ENCODE data around the gene ANKRD45.

The ANKRD45 gene, protein sequence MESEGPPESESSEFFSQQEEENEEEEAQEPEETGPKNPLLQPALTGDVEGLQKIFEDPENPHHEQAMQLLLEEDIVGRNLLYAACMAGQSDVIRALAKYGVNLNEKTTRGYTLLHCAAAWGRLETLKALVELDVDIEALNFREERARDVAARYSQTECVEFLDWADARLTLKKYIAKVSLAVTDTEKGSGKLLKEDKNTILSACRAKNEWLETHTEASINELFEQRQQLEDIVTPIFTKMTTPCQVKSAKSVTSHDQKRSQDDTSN

DNA sequence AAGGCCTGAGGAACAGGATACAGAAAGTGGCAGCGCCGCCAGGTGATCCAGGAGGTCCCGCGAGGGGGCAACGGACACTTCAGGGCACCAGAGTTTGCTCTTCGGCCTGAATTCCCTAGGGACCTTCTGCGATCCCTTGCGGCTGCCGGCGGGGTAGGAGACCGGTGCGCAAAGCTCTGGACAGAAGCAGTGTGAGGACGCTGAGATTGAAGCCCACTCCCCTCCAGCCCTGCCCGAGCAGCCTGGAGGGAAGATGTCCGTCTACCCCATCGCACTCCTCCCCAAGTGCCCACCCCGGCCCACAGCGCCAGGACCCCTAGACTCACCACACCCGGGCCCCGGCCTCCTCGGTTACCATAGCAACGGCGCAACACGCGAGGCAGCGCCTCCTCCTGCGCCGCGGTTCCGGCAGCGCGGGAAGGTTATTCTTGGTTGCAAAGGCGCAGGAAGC is at the start of gene ANKRD45:
TSS of gene ANKRD45 (minus strand) at position 361 of the 451 bp plus-strand sequence. CDS start 10,433 bp downstream, outside the sequence.
- TF ChIP-seq, protein P1, sequence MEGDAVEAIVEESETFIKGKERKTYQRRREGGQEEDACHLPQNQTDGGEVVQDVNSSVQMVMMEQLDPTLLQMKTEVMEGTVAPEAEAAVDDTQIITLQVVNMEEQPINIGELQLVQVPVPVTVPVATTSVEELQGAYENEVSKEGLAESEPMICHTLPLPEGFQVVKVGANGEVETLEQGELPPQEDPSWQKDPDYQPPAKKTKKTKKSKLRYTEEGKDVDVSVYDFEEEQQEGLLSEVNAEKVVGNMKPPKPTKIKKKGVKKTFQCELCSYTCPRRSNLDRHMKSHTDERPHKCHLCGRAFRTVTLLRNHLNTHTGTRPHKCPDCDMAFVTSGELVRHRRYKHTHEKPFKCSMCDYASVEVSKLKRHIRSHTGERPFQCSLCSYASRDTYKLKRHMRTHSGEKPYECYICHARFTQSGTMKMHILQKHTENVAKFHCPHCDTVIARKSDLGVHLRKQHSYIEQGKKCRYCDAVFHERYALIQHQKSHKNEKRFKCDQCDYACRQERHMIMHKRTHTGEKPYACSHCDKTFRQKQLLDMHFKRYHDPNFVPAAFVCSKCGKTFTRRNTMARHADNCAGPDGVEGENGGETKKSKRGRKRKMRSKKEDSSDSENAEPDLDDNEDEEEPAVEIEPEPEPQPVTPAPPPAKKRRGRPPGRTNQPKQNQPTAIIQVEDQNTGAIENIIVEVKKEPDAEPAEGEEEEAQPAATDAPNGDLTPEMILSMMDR (IDR thresholded peaks at IDR 0.05; ENCODE audit: insufficient read depth, missing control alignments), result no peak
- FAIRE-seq (no peak), DNase-seq (ENCODE audit: insufficient read length, low spot score) (no peak)

DNA sequence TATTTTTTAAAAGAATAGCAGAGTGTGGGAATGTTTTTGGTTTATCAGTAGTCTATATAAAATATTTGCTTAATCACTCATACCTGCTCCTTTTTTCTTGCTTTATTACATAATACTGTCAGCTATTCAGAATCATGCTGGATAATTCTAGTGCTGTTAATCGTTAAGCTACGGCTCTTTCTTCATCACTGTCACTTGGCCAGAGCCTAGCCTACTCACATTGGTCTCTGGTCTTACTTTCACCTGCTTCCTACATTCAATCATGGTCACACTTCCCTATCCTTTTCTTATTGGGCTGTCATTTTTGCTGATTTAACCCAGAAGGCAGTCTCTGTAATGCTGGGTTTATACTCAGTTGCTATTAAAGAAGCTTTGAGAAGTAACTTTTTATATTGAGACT is 47.6 kb upstream of the ANKRD45 start:
- peak; percentile 46 for FAIRE-seq
- no peak for DNase-seq (ENCODE audit: insufficient read length, low spot score)
- TF ChIP-seq, protein P1 (IDR thresholded peaks at IDR 0.05; ENCODE audit: insufficient read depth, missing control alignments), result no peak

DNA sequence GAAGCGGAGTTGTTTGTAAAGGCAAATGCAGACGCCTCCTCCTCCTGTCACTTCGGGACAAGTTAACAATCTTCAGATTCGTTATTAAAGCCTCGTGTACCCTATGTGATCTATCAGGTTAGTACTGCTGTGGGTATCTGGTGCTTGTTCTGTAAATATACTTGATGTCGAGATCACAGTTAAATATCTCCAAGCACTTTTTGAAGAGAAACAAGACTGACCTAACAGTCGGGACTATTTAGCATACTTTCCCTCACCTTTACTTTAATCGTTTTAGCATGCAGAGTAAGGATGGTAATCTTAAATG is 45.8 kb upstream of the ANKRD45 start:
- TF ChIP-seq, protein P1 (IDR thresholded peaks at IDR 0.05; ENCODE audit: insufficient read depth, missing control alignments), result no peak
- peak; percentile 78 for FAIRE-seq

DNA sequence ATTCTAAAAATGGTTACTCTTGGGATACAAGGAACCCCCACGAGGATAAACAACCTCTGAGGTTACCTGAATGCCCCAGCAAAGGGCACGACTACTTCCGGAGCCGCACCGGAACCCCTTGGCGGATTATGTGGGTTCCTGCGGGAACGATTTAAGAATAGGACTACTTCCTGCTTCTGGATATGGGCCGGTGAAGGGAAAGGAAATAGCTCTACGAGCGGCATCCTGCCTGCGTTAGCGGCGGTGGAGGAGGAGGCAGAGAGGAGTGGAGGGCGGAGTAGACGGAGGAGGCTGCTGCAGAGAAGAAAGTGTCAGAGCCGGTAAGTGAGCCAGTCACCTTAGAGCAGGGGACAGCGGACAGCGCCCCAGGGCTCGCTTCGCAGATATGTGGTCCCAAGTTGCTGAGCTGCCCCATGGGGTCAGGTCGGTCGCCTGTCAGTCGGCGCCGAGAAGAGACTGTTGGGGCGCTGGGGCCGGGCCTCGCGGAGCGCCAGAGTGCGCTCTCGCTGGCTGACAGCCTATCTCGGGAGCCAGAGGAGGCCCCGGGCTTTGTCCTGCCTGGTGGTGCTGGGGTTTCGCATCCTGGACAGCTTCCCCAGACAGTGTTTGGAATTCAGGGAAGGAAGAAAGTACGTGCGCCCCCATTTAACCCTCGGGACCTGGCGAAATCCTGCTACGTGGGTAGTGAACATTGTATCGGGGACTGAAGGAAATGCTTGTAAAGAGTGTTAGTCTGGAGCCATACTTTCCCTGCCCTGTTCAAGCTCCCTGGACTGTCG is 45.3 kb upstream of the ANKRD45 start, which contains the start of gene KLHL20:
TSS of gene KLHL20 (plus strand) at position 223 of the 779 bp plus-strand sequence. CDS start 1,063 bp downstream, outside the sequence.
- peak; percentile 67 for FAIRE-seq
- TF ChIP-seq, protein P1 (IDR thresholded peaks at IDR 0.05; ENCODE audit: insufficient read depth, missing control alignments), result no peak
- peak; percentile 58 for DNase-seq (ENCODE audit: insufficient read length, low spot score)

More for the DNA sequence above, 45.8 kb upstream of the ANKRD45 start:
- no peak for DNase-seq (ENCODE audit: insufficient read length, low spot score)

DNA sequence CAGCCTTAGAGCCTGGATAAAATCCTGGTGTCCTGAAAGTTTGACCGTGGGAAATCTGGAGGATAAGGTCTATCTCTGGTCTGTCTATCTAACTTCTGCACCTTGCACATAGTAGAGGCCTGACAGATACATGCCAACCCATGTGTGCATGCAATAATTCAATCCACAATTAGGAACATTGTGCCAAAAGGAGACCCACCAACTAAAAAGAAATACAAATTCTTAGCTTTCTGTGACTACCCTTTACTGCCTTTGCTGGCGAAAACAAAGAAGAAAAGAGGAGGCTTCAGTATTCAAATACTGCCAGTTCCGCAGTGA is 44.7 kb upstream of the ANKRD45 start:
- TF ChIP-seq, protein P1 (IDR thresholded peaks at IDR 0.05; ENCODE audit: insufficient read depth, missing control alignments), result no peak
- FAIRE-seq, result peak; percentile 25
- DNase-seq (ENCODE audit: insufficient read length, low spot score), result no peak

DNA sequence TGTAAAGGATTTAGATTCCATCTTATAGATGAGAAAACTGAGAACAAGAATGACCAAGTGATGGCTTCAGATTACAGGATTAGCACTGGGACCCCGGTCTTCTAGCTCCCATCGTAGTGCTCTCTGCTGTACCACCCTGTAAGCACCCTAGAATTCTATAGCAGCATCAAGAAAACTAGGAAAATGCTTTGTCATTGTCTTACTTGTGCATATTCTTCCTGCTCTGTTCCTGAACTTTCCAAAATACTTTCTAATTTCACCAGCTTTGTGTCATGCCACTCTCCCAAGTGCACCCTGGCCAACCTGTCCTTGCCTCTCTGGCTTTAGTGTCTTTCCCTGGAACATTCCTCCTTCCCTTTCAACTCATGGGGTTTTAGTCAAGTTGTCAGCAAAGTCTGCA is 39.1 kb upstream of the ANKRD45 start:
- DNase-seq (ENCODE audit: insufficient read length, low spot score) (no peak), FAIRE-seq (no peak)
- TF ChIP-seq, protein P1 (IDR thresholded peaks at IDR 0.05; ENCODE audit: insufficient read depth, missing control alignments), result no peak

DNA sequence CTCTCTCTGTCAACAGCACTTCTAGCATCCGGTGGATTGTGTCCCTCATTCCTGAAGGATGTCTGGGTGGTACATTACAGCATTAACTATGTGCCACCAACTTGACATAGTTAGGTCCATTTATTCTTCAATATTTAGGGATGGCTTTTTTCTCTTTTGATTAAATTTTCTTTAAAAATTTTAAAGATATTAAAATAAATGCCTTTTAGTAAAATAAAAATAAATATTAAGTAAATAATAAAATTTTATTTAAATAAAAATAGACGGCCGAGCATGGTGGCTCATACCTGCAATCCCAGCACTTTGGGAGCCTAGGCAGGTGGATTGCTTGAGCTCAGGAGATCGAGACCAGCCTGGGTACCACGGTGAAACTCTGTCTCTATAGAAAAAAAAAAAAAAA is 35.5 kb upstream of the ANKRD45 start:
- DNase-seq (ENCODE audit: insufficient read length, low spot score), result no peak
- TF ChIP-seq, protein P1 (IDR thresholded peaks at IDR 0.05; ENCODE audit: insufficient read depth, missing control alignments), result no peak
- FAIRE-seq, result no peak
